HL-60 (cell line): ENCODE data around the gene INCENP.

Experiments used
- DNase-seq, 2 experiments: peaks; one replicate each; pipeline ENCODE4 v3.0.0-alpha.2; 2010 to 2020; ENCODE audit warnings: low read depth in 1 of 2, low spot score in 1 of 2
- H3K27ac ChIP-seq: fragments of 250-450 bp; sonication (Bioruptor Pico); replicated peaks from 2 replicates; pipeline ENCODE4 v1.5.1; 2020; ENCODE audit warnings: mild to moderate bottlenecking, moderate library complexity
- H3K27me3 ChIP-seq: fragments of 250-450 bp; sonication (Bioruptor Pico); 2 replicates; pipeline ENCODE4 v1.5.1; 2021; ENCODE audit warnings: mild to moderate bottlenecking, moderate library complexity; ENCODE audit not compliant: insufficient read depth, poor library complexity, severe bottlenecking
- H3K4me3 ChIP-seq: replicated peaks from 2 replicates; pipeline ENCODE4 v1.5.1; 2011; ENCODE audit warnings: mild to moderate bottlenecking, control low read depth, low read length; ENCODE audit not compliant: insufficient read depth
- GABPA ChIP-seq: IDR thresholded peaks from 2 replicates; pipeline ENCODE4 v1.6.1; 2012; ENCODE audit warnings: low read depth
- POLR2AphosphoS5 ChIP-seq: IDR thresholded peaks from 2 replicates; pipeline ENCODE4 v1.6.1; 2012; ENCODE audit warnings: low read depth
- SPI1 ChIP-seq: IDR thresholded peaks from 2 replicates; pipeline ENCODE4 v1.6.1; 2012; ENCODE audit warnings: low read depth, mild to moderate bottlenecking, borderline replicate concordance
- TF ChIP-seq, protein P1 (sequence below): IDR thresholded peaks from 2 replicates; pipeline ENCODE4 v1.6.1; 2012; ENCODE audit warnings: low read depth; ENCODE audit not compliant: insufficient replicate concordance
- TF ChIP-seq, protein P2 (sequence below): IDR thresholded peaks from one replicate; pipeline ENCODE4 v1.5.1; 2011; ENCODE audit warnings: low read length, control low read depth, inconsistent platforms; ENCODE audit not compliant: insufficient read depth

Gene INCENP

DNA sequence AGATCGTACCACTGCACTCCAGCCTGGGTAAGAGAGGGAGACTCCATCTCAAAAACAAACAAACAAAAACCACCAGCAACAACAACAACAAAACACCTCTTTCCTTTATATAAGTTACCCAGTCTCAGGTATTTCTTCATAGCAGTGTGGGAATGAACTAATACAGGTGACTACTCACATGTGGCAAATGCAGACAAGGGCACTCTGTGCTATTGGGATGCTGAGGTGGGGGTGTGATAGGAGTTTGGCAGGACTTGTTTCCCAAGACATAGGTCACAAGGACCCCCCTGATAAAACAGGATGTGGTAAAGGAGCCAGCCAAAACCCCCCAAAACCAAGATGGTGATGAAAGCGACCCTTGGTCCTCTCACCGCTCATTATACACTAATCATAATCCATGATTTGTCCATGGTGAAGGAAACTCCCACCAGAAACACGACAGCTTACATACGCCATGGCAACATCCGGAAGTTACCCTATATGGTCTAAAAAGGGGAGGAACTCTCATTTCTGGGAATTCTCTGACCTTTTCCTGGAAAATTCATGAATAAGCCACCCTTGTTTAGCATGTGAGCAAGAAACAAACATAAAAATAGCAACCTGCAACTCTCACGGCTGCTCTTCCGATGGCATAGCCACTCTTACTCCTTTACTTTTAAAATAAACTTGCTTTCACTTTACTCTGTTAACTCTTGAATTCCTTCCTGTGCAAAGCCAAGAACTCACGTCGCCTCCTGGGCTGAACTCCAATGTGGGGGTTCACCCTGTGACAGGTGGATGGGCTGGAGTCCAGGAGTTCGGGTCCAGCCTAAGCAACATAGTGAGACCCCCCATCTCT, 18.8 kb upstream of the INCENP start:
- Histone ChIP-seq H3K27ac (no peak overlapping the region), H3K4me3 (no peak overlapping the region), H3K27me3 (peaks cover 19% of the 10 kb centered on the region)
- DNase-seq: no peak
- TF ChIP-seq GABPA (no peak), SPI1 (no peak), POLR2AphosphoS5 (no peak)
- TF ChIP-seq, protein P1, sequence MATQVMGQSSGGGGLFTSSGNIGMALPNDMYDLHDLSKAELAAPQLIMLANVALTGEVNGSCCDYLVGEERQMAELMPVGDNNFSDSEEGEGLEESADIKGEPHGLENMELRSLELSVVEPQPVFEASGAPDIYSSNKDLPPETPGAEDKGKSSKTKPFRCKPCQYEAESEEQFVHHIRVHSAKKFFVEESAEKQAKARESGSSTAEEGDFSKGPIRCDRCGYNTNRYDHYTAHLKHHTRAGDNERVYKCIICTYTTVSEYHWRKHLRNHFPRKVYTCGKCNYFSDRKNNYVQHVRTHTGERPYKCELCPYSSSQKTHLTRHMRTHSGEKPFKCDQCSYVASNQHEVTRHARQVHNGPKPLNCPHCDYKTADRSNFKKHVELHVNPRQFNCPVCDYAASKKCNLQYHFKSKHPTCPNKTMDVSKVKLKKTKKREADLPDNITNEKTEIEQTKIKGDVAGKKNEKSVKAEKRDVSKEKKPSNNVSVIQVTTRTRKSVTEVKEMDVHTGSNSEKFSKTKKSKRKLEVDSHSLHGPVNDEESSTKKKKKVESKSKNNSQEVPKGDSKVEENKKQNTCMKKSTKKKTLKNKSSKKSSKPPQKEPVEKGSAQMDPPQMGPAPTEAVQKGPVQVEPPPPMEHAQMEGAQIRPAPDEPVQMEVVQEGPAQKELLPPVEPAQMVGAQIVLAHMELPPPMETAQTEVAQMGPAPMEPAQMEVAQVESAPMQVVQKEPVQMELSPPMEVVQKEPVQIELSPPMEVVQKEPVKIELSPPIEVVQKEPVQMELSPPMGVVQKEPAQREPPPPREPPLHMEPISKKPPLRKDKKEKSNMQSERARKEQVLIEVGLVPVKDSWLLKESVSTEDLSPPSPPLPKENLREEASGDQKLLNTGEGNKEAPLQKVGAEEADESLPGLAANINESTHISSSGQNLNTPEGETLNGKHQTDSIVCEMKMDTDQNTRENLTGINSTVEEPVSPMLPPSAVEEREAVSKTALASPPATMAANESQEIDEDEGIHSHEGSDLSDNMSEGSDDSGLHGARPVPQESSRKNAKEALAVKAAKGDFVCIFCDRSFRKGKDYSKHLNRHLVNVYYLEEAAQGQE: no peak

DNA sequence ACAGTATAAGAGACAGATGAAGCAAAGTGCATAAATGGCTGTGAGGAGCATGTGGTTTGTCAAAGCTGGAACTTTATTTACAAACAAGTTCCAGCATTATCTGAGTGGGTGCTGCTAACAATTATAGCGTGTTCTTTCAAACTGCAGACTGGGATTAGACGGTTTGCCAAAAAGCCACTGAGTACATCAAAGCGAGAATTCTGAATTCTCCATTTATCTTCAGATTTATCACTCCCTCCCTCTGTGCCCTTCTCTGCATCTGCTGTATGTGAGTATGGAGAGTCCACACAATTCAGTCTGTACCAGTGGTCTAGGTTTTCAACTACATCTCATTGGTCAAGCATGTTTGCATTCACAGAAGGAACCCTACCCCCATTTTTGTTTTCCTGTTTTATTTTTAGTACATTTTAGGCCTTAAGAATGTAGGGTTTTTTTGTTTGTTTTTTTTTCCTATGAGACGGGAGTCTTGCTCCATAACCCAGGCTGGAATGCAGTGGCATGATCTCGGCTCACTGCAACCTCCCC, 18.1 kb upstream of the INCENP start:
- no peak for TF ChIP-seq GABPA
- TF ChIP-seq POLR2AphosphoS5: no peak
- no peak for TF ChIP-seq SPI1
- TF ChIP-seq, protein P1: no peak
- TF ChIP-seq, protein P2, sequence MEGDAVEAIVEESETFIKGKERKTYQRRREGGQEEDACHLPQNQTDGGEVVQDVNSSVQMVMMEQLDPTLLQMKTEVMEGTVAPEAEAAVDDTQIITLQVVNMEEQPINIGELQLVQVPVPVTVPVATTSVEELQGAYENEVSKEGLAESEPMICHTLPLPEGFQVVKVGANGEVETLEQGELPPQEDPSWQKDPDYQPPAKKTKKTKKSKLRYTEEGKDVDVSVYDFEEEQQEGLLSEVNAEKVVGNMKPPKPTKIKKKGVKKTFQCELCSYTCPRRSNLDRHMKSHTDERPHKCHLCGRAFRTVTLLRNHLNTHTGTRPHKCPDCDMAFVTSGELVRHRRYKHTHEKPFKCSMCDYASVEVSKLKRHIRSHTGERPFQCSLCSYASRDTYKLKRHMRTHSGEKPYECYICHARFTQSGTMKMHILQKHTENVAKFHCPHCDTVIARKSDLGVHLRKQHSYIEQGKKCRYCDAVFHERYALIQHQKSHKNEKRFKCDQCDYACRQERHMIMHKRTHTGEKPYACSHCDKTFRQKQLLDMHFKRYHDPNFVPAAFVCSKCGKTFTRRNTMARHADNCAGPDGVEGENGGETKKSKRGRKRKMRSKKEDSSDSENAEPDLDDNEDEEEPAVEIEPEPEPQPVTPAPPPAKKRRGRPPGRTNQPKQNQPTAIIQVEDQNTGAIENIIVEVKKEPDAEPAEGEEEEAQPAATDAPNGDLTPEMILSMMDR: no peak
- Histone ChIP-seq H3K27ac (no peak overlapping the region), H3K4me3 (no peak overlapping the region), H3K27me3 (peaks cover 19% of the 10 kb centered on the region)
- DNase-seq: no peak

DNA sequence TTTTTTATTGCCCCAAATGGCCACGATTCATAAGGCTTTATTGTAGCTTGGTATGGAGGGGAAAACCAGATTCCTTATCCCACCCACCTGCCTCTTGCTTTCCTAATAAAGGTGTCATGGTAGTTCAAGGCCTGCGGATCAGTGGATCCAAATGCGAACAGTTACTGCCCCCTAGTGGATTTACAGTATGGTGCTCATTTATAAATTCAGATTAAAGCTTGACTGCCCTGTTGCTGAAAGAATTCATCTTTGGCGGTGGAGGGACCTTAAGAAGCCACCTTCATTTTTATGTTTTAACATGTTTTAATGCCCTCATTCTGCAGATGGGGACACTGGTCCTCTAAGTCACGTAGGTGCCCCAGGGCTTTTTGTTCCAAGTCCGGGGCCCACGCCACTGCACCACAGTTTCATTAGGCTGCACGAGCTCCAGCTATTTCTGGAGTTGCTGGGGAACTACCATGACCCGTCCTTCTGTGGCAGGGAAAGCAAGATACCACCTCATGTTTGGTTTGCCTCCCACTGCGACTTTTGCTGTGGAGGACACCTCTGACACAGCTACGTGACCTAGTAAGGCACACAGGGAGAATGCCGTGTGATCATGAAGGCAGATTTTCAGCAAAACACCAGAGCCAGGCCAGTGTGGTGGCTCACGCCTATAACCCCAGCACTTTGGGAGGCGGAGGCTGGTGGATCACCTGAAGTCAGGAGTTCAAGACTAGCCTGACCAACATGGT, 15.6 kb upstream of the INCENP start:
- no peak overlapping the region for H3K4me3 ChIP-seq
- peaks cover 19% of the 10 kb centered on the region for H3K27me3 ChIP-seq
- no peak overlapping the region for H3K27ac ChIP-seq
- no peak for TF ChIP-seq GABPA
- no peak for TF ChIP-seq SPI1
- TF ChIP-seq, protein P2: peak; percentile 64
- peak in 1 of 2 experiments; percentile 34 for DNase-seq

DNA sequence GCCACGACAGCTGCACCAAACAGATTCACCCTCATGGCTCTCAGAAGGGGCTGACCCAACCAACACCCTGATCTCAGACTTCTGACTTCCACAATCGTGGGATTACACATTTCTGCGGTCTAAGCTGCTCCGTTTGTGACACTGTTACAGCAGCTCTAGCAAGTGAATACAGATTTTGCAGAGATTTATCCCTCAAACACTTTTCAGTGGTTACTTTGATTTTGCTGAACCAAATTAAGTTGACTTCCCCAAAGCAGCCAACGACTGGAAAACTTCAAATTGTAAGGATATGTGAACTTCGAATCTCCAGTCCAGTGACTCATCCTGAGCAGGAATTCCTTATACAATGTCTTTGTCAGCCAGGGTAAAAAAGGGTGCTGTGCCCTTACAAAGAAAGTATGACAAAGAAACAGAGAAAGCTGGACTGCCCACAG, 14.8 kb upstream of the INCENP start:
- no peak overlapping the region for H3K27ac ChIP-seq
- TF ChIP-seq POLR2AphosphoS5 (peak; percentile 91), GABPA (peak; percentile 56; the same call in 1 of the 2 replicates), SPI1 (peak; percentile 55; the same call in 1 of the 2 replicates)
- TF ChIP-seq, protein P1: no peak
- H3K27me3 ChIP-seq: peaks cover 17% of the 10 kb centered on the region
- no peak overlapping the region for H3K4me3 ChIP-seq
- DNase-seq: peak; percentile 30 to 79
